ENCODE data around the gene ACIN1. TPM values are rescaled to one million over a fixed set of nuclear protein-coding genes. Genes with fewer than 3 reads are reported as not detected.

Gene ACIN1
- total RNA-seq, 1 experiment from 2014 or later = 333 TPM

- H3K9me3 ChIP-seq (ENCODE audit: control insufficient read depth, low read depth, low read length) = no peaks in the 10 kb centered on the region
- H3K9me3 Mint-ChIP-seq = peaks cover 3 to 4% of the 10 kb centered on the region in 2 experiments; a peak in 3 of 5 replicates
- no peak overlapping the region for H3K4me2 ChIP-seq (ENCODE audit: insufficient read depth, insufficient read length, low read length)
- H2BK120ac ChIP-seq (ENCODE audit: low read depth, low read length, poor library complexity, severe bottlenecking) = no peak overlapping the region
- WGBS (ENCODE audit: extremely low coverage, insufficient read length, low lambda C conversion rate) = no CpG with 5 or more reads among the region's 4 CpGs
- no peak overlapping the region for H3K4me3 Mint-ChIP-seq
- no peak overlapping the region for H3K14ac ChIP-seq (ENCODE audit: insufficient read depth, low read length)
- no peak overlapping the region for H2AK5ac ChIP-seq (ENCODE audit: insufficient read length, low read length)
- H3K4ac ChIP-seq (ENCODE audit: low read depth, low read length) = no peak overlapping the region
- peak overlapping the region in 1 of 3 experiments; percentile 30; a peak in 1 of 7 replicates for H3K27ac Mint-ChIP-seq
- no peak overlapping the region for H3K18ac ChIP-seq (ENCODE audit: insufficient read length, low read depth, low read length)
- no peak for TF ChIP-seq CTCF (conservative IDR thresholded peaks at IDR 0.05)
- no peak overlapping the region for H3K23ac ChIP-seq (ENCODE audit: insufficient read length, low read depth, low read length)
- no peak overlapping the region for H3K27ac ChIP-seq (ENCODE audit: insufficient read length, low read depth, low read length)
- H3K4me1 ChIP-seq (ENCODE audit: insufficient read depth, low read length) = no peaks in the 10 kb centered on the region; the same call in 1 of the 2 replicates
- peaks cover 27% of the 10 kb centered on the region for H3K27me3 Mint-ChIP-seq (ENCODE audit: low read depth)
- no peaks in the 10 kb centered on the region for H3K23me2 ChIP-seq (ENCODE audit: insufficient read length, low read depth, low read length, poor library complexity, severe bottlenecking)
- H3K36me3 Mint-ChIP-seq (ENCODE audit: insufficient read depth in 1 of 3, low read depth in 3 of 3) = peaks cover 3 to 7% (median 4%) of the 10 kb centered on the region in 3 experiments; a peak in 5 of 7 replicates
- no peak overlapping the region for H3T11ph ChIP-seq (ENCODE audit: low read length)
- no peaks in the 10 kb centered on the region for H4K20me1 ChIP-seq (ENCODE audit: control insufficient read depth, insufficient read depth, insufficient read length)
- peaks cover 45 to 58% of the 10 kb centered on the region in 2 experiments for H3K4me1 Mint-ChIP-seq
- H2BK5ac ChIP-seq (ENCODE audit: insufficient read length, low read length) = no peak overlapping the region
- no peaks in the 10 kb centered on the region for H3K27me3 ChIP-seq (ENCODE audit: insufficient read depth, low read length)
- no peak overlapping the region for H2AFZ ChIP-seq (ENCODE audit: low read length)
- no peak overlapping the region for H2BK20ac ChIP-seq (ENCODE audit: low read depth, low read length, poor library complexity, severe bottlenecking)
- H2BK12ac ChIP-seq (ENCODE audit: insufficient read length, low read depth, low read length) = no peak overlapping the region
- no peak overlapping the region for H4K5ac ChIP-seq (ENCODE audit: insufficient read length, low read depth, low read length)
- no peak overlapping the region for H3K56ac ChIP-seq (ENCODE audit: insufficient read length, low read depth, low read length)
- DNase-seq = no peak
- H4K91ac ChIP-seq (ENCODE audit: insufficient read length, low read depth, low read length) = no peak overlapping the region
- H2BK15ac ChIP-seq (ENCODE audit: low read depth, low read length) = no peak overlapping the region
- H3K79me1 ChIP-seq (ENCODE audit: insufficient read depth, low read depth, low read length, poor library complexity, severe bottlenecking) = no peaks in the 10 kb centered on the region
- no peak overlapping the region for H4K8ac ChIP-seq (replicated peaks; ENCODE audit: insufficient read length, low read depth, low read length)
- H3K79me2 ChIP-seq (ENCODE audit: insufficient read depth, low read length) = no peaks in the 10 kb centered on the region
- no peak overlapping the region for H3K9ac ChIP-seq (ENCODE audit: extremely low read depth, insufficient read length, low read length)
Observed at GRCh38 chr14:23103581-23103980, 8.6 kb upstream of the ACIN1 start.
